GM23338 (cell line): ENCODE measurements around the gene VASN. TPM values are rescaled to one million over a fixed set of nuclear protein-coding genes. Genes with fewer than 3 reads are reported as not detected.

Experiments
- ATAC-seq: fragments of 200-7000 bp; cut with Tn5 transposase; 3 replicates; pipeline ENCODE4 v1.9.1; 2020
- DNase-seq: peaks from one replicate; pipeline ENCODE4 v3.0.0-alpha.2; 2015; ENCODE audit warnings: low spot score
- H2AFZ ChIP-seq: fragments of 200-600 bp; sonication (generic); 2 replicates; pipeline ENCODE4 v1.8.0; 2016; ENCODE audit warnings: antibody characterized with exemption, mild to moderate bottlenecking, moderate library complexity
- H3F3A ChIP-seq: fragments of 200-600 bp; sonication (generic); replicated peaks from 2 replicates; pipeline ENCODE4 v1.8.0; 2017; ENCODE audit warnings: antibody characterized with exemption, mixed run types, low read depth
- H3K27ac ChIP-seq: fragments of 200-600 bp; sonication (generic); 2 replicates; pipeline ENCODE4 v1.6.1; 2016; ENCODE audit warnings: low read depth
- H3K27me3 ChIP-seq: fragments of 200-600 bp; sonication (generic); 2 replicates; pipeline ENCODE4 v1.8.0; 2016; ENCODE audit warnings: mild to moderate bottlenecking, mixed run types, moderate library complexity; ENCODE audit not compliant: insufficient read depth
- H3K36me3 ChIP-seq: fragments of 200-600 bp; sonication (generic); 2 replicates; pipeline ENCODE4 v1.8.0; 2016; ENCODE audit warnings: mild to moderate bottlenecking; ENCODE audit not compliant: insufficient read depth
- H3K4me1 ChIP-seq: fragments of 200-600 bp; sonication (generic); 2 replicates; pipeline ENCODE4 v1.8.0; 2016; ENCODE audit warnings: mild to moderate bottlenecking, moderate library complexity; ENCODE audit not compliant: insufficient read depth
- H3K4me2 ChIP-seq: fragments of 200-600 bp; sonication (generic); 2 replicates; pipeline ENCODE4 v1.7.1; 2017; ENCODE audit warnings: mixed run types
- H3K4me3 ChIP-seq: fragments of 200-600 bp; sonication (generic); 2 replicates; pipeline ENCODE4 v1.6.1; 2016; ENCODE audit warnings: mixed run types
- H3K79me2 ChIP-seq: fragments of 200-600 bp; sonication (generic); replicated peaks from 2 replicates; pipeline ENCODE4 v1.8.0; 2017; ENCODE audit warnings: mild to moderate bottlenecking; ENCODE audit not compliant: insufficient read depth
- H3K9me2 ChIP-seq: fragments of 200-600 bp; sonication (generic); 2 replicates; pipeline ENCODE4 v1.8.0; 2017; ENCODE audit not compliant: insufficient read depth
- H4K20me1 ChIP-seq: fragments of 200-600 bp; sonication (generic); replicated peaks from 2 replicates; pipeline ENCODE4 v1.8.0; 2017; ENCODE audit warnings: mild to moderate bottlenecking; ENCODE audit not compliant: insufficient read depth
- H3K27ac Mint-ChIP-seq: 2 replicates; pipeline ENCODE4 v1.8.0; 2020; ENCODE audit warnings: inconsistent platforms, mild to moderate bottlenecking, moderate library complexity, mixed read lengths
- H3K27me3 Mint-ChIP-seq: 3 replicates; pipeline ENCODE4 v1.8.0; 2022; ENCODE audit warnings: low read depth, mild to moderate bottlenecking, moderate library complexity, mixed read lengths, inconsistent platforms; ENCODE audit not compliant: insufficient read depth, poor library complexity
- H3K36me3 Mint-ChIP-seq: 3 replicates; pipeline ENCODE4 v1.8.0; 2021; ENCODE audit warnings: low read depth, mild to moderate bottlenecking, inconsistent platforms, moderate library complexity, mixed read lengths
- H3K4me1 Mint-ChIP-seq: 3 replicates; pipeline ENCODE4 v1.8.0; 2020; ENCODE audit warnings: mild to moderate bottlenecking, inconsistent platforms, mixed read lengths
- H3K4me3 Mint-ChIP-seq: 3 replicates; pipeline ENCODE4 v1.8.0; 2021; ENCODE audit warnings: moderate library complexity, mild to moderate bottlenecking, inconsistent platforms, mixed read lengths
- H3K9me3 Mint-ChIP-seq: 3 replicates; pipeline ENCODE4 v1.8.0; 2020; ENCODE audit warnings: moderate library complexity, mild to moderate bottlenecking, inconsistent platforms, mixed read lengths
- CREB1 ChIP-seq: fragments of 250-450 bp; sonication (Bioruptor Pico); IDR thresholded peaks from 2 replicates; pipeline ENCODE4 v1.5.0; 2020; ENCODE audit warnings: low read depth, mild to moderate bottlenecking, moderate library complexity
- ETS1 ChIP-seq: IDR thresholded peaks from 2 replicates; pipeline ENCODE4 v1.6.1; 2016; ENCODE audit warnings: antibody characterized with exemption
- EZH2 ChIP-seq: fragments of 200-600 bp; sonication (generic); IDR thresholded peaks from one replicate; pipeline ENCODE4 v1.8.0; 2017; ENCODE audit warnings: antibody characterized with exemption, mild to moderate bottlenecking, low read depth; ENCODE audit not compliant: unreplicated experiment
- EZH2phosphoT487 ChIP-seq: fragments of 200-600 bp; sonication (generic); IDR thresholded peaks from one replicate; pipeline ENCODE4 v1.8.1; 2018; ENCODE audit warnings: antibody characterized with exemption; ENCODE audit not compliant: unreplicated experiment
- JUNB ChIP-seq: IDR thresholded peaks from one replicate; pipeline ENCODE4 v1.6.1; 2016; ENCODE audit warnings: antibody characterized with exemption; ENCODE audit not compliant: unreplicated experiment
- NANOG ChIP-seq: IDR thresholded peaks from 2 replicates; pipeline ENCODE4 v1.6.1; 2016; ENCODE audit warnings: antibody characterized with exemption, borderline replicate concordance
- POLR2AphosphoS5 ChIP-seq: IDR thresholded peaks from 2 replicates; pipeline ENCODE4 v1.6.1; 2016; ENCODE audit warnings: antibody characterized with exemption, low read depth
- REST ChIP-seq: IDR thresholded peaks from one replicate; pipeline ENCODE4 v1.6.1; 2018; ENCODE audit warnings: antibody characterized with exemption; ENCODE audit not compliant: unreplicated experiment
- STAT1 ChIP-seq: IDR thresholded peaks from one replicate; pipeline ENCODE4 v1.6.1; 2016; ENCODE audit warnings: antibody characterized with exemption; ENCODE audit not compliant: unreplicated experiment
- ZNF114 ChIP-seq: fragments of 250-450 bp; sonication (Bioruptor Pico); IDR thresholded peaks from 2 replicates; pipeline ENCODE4 v1.5.0; 2020; ENCODE audit warnings: mild to moderate bottlenecking, moderate library complexity
- ZNF331 ChIP-seq: fragments of 250-450 bp; sonication (Bioruptor Pico); IDR thresholded peaks from 2 replicates; pipeline ENCODE4 v1.5.0; 2020; ENCODE audit warnings: low read depth, mild to moderate bottlenecking, moderate library complexity
- polyA plus RNA-seq: library from polyadenylated mRNA; unstranded; fragments of >200 nt; fragmentation: Nextera tagmentation; extraction: Ambion mirVana; gene quantifications from 2 replicates; pipeline ENCODE4 v1.2.1, GENCODE V29; 2016
- total RNA-seq: library from RNA; depleted of rRNA; stranded (reverse); fragments of >200 nt; shearing (Covaris generic); gene quantifications from 2 replicates; pipeline ENCODE4 v1.2.3, GENCODE V29; 2014
- TF ChIP-seq, protein P1 (sequence below), 2 experiments: fragments of 200-600 bp in 1 of 2; sonication (generic) in 1 of 2; conservative IDR thresholded peaks; 2 replicates each; pipeline versions ENCODE4 v1.5.1 to v1.6.1; 2016 to 2017; ENCODE audit warnings: antibody characterized with exemption in 2 of 2, low read depth in 2 of 2, mild to moderate bottlenecking in 2 of 2, moderate library complexity in 1 of 2

Gene VASN
- total and polyA plus RNA-seq, 2 experiments from 2014 or later: 8.0 to 15.5 TPM

- no peak for ATAC-seq
- no peaks in the 10 kb centered on the region; the same call in 2 of the 3 replicates for H3K36me3 Mint-ChIP-seq
- DNase-seq: no peak
- H3K9me2 ChIP-seq: no peaks in the 10 kb centered on the region
- peaks cover 5% of the 10 kb centered on the region; the same call in 1 of the 2 replicates for H3K4me1 ChIP-seq
- no peaks in the 10 kb centered on the region; the same call in 1 of the 2 replicates for H3K36me3 ChIP-seq
- no peak overlapping the region for H2AFZ ChIP-seq
- H3K9me3 Mint-ChIP-seq: no peaks in the 10 kb centered on the region
- peaks cover 10% of the 10 kb centered on the region for H3F3A ChIP-seq
- TF ChIP-seq REST (no peak), EZH2phosphoT487 (no peak)
- H3K4me1 Mint-ChIP-seq: peaks cover 8% of the 10 kb centered on the region
- no peaks in the 10 kb centered on the region for H3K27me3 ChIP-seq
- peaks cover 6% of the 10 kb centered on the region for H4K20me1 ChIP-seq
- no peak overlapping the region for H3K27ac ChIP-seq
- H3K27ac Mint-ChIP-seq: no peak overlapping the region
- H3K79me2 ChIP-seq: peaks cover 10% of the 10 kb centered on the region
- no peak overlapping the region for H3K4me2 ChIP-seq
- H3K4me3 Mint-ChIP-seq: no peak overlapping the region; the same call in 2 of the 3 replicates
- no peak overlapping the region for H3K4me3 ChIP-seq
- H3K27me3 Mint-ChIP-seq: peaks cover 12% of the 10 kb centered on the region
These were observed 42.7 kb downstream of the VASN start for GRCh38 chr16:4414187-4414917.

- DNase-seq: peak; percentile 69
- no peak overlapping the region for H3K27ac ChIP-seq
- TF ChIP-seq STAT1 (no peak), ETS1 (no peak), REST (no peak), JUNB (no peak), NANOG (no peak), CREB1 (CRISPR knock-in tag) (no peak), ZNF331 (CRISPR knock-in tag) (no peak), EZH2phosphoT487 (no peak), ZNF114 (CRISPR knock-in tag) (no peak), EZH2 (no peak), POLR2AphosphoS5 (no peak)
- TF ChIP-seq, protein P1, sequence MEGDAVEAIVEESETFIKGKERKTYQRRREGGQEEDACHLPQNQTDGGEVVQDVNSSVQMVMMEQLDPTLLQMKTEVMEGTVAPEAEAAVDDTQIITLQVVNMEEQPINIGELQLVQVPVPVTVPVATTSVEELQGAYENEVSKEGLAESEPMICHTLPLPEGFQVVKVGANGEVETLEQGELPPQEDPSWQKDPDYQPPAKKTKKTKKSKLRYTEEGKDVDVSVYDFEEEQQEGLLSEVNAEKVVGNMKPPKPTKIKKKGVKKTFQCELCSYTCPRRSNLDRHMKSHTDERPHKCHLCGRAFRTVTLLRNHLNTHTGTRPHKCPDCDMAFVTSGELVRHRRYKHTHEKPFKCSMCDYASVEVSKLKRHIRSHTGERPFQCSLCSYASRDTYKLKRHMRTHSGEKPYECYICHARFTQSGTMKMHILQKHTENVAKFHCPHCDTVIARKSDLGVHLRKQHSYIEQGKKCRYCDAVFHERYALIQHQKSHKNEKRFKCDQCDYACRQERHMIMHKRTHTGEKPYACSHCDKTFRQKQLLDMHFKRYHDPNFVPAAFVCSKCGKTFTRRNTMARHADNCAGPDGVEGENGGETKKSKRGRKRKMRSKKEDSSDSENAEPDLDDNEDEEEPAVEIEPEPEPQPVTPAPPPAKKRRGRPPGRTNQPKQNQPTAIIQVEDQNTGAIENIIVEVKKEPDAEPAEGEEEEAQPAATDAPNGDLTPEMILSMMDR (conservative IDR thresholded peaks at IDR 0.05; ENCODE audit: low read depth in 2 of 2): no peak
These were observed 44.0 kb downstream of the VASN start for GRCh38 chr16:4415538-4416199.

More at GRCh38 chr16:4415538-4416199, 44.0 kb downstream of the VASN start:
- peaks cover 5% of the 10 kb centered on the region; the same call in 1 of the 2 replicates for H3K4me1 ChIP-seq
- no peaks in the 10 kb centered on the region; the same call in 2 of the 3 replicates for H3K36me3 Mint-ChIP-seq
- peaks cover 6% of the 10 kb centered on the region for H4K20me1 ChIP-seq
- H3K4me3 Mint-ChIP-seq: peak overlapping the region; percentile 79
- peaks cover 10% of the 10 kb centered on the region for H3F3A ChIP-seq
- peak overlapping the region; percentile 88 for H3K4me2 ChIP-seq
- H3K27me3 Mint-ChIP-seq: peaks cover 12% of the 10 kb centered on the region
- H3K27me3 ChIP-seq: no peaks in the 10 kb centered on the region
- H3K36me3 ChIP-seq: no peaks in the 10 kb centered on the region; the same call in 1 of the 2 replicates
- no peaks in the 10 kb centered on the region for H3K9me3 Mint-ChIP-seq
- no peak overlapping the region for H3K27ac Mint-ChIP-seq
- peaks cover 10% of the 10 kb centered on the region for H3K79me2 ChIP-seq
- H3K4me1 Mint-ChIP-seq: peaks cover 8% of the 10 kb centered on the region
- peak; percentile 66 for ATAC-seq
- H3K4me3 ChIP-seq: peak overlapping the region; percentile 84
- H2AFZ ChIP-seq: peak overlapping the region; percentile 23; the same call in 1 of the 2 replicates
- H3K9me2 ChIP-seq: no peaks in the 10 kb centered on the region
